ENCODE results near the gene PACSIN3.
A peak's percentile ranks its signal among the peaks of the same experiment; 100 is the strongest.
"Not testable (repeated sequence)": the region's sequence is repeated elsewhere in the genome, so short reads cannot be mapped to it uniquely, and the experiment has no call there.

Gene PACSIN3

DNA sequence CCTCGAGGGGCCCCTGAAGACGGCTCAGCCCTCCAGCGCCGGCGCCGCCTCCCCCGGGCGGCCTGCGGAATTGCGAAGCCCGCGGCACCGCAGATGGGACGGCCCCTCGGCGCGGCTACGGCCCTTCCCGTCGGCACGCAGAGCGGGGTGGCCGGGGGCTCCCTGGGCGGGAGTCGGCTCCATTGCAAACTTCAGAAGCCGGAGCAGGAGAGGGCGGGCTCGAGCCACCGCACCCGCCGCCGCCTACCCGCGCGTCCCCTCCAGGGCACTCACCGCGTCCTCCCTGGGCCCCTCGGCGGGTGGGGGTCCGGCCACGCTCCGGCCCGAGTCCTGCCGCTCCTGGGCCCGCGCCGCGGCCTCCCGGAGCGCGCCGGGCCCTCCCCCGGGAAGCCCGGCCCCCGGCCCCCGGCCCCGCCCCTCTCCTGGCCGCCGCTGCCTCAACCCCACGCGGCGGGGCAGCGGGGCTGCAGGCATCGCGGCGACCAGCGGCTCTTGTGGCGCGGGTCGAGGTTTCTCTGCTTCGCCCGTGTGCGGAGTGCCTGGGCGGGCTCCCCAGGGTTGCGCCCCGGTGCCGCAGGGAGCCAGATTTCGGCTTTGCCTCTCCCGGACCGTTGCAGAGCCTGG, at the start of gene PACSIN3:
Gene PACSIN3 (minus strand): TSS at position 359 of the 624 bp plus-strand sequence. CDS start 3,707 bp downstream, outside the sequence.
- DNase-seq = peak; percentile 71

GRCh38 chr11:47235163-47235562, 48.9 kb upstream of the PACSIN3 start:
- no peak for DNase-seq

- DNase-seq = peak; percentile 49
These were observed 48.5 kb upstream of the PACSIN3 start for GRCh38 chr11:47234669-47235100.

GRCh38 chr11:47233989-47234668, 47.9 kb upstream of the PACSIN3 start:
- peak; percentile 39 for DNase-seq

GRCh38 chr11:47233051-47233450, 46.8 kb upstream of the PACSIN3 start:
- DNase-seq = no peak

DNA sequence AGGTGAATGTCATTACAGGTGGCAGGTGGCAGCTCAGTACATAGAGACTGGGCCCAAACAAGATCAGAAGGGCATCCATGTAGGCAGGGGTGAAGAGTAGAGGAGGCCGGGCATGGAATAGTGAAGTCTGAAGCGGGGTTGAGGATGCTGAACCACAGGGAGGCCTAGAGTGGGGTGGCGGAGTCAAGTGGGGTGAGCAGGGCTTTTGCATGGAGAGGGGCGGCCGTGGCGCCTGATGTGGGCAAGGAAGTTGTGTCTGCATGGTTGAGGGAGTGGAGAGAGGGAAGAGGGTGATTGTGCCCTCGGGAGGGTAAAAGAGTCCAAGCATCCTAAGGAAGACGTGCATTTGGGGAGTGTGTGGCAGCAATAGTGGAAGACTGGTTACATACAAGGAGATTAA, 42.9 kb upstream of the PACSIN3 start:
- no peak for DNase-seq

DNA sequence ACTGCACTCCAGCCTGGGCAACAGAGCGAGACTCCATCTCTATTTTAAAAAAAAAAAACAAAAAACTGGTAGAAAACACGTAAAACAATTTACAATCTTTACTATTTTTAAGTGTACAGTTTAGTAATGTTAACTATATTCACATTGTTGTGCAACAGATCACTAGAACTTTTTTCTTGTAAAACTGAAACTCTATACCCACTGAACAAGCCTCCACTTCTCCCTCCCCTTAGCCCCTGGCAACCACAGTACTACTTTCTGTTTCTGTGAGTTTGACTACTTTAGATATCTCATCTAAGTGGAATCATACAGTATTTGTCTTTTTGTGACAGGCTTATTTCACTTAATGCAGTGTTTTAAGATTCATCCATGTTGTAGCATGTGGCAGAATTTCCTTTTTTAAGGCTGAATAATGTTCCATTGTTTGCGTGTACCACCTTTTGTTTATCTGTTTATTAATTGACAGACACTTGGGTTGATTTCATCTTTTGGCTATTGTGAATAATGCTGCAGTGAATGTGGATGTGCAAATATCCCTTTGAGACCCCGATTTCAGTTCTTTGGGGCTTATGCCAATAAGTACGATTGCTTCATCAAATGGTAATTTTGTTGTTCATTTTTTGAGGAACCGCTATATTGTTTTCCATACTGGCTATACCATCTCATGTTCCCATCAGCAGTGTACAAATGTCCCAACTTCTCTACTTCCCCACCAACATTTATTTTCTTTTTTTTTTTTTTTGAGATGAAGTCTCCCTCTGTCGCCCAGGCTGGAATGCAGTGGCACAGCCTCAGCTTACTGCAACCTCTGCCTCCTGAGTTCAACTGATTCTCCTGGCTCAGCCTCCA, 39.5 kb upstream of the PACSIN3 start:
- DNase-seq = no peak

GRCh38 chr11:47222696-47223095, 36.5 kb upstream of the PACSIN3 start:
- DNase-seq = no peak

DNA sequence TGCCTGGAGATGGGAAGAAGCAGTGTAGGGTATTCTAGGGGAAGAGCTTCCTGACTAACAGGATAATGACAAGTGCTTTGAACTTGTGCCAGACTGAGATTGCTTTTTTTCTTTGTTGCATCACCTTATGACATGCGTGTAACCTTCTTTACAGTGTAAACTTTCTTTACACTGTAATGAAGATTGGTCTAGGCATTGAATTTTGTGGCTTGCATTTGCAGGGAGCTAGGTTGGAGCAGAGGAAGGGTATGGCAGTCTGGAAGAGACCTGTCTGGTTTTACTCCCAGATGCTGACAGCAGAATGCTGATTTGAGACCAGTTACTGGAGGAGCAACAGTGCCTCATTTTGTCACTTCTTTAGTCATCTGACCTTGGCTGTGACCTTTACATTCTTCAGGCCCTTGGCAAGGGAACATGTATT, 34.2 kb upstream of the PACSIN3 start:
- DNase-seq = no peak

GRCh38 chr11:47216121-47216798, 30.0 kb upstream of the PACSIN3 start:
- peak; percentile 77 for DNase-seq

DNA sequence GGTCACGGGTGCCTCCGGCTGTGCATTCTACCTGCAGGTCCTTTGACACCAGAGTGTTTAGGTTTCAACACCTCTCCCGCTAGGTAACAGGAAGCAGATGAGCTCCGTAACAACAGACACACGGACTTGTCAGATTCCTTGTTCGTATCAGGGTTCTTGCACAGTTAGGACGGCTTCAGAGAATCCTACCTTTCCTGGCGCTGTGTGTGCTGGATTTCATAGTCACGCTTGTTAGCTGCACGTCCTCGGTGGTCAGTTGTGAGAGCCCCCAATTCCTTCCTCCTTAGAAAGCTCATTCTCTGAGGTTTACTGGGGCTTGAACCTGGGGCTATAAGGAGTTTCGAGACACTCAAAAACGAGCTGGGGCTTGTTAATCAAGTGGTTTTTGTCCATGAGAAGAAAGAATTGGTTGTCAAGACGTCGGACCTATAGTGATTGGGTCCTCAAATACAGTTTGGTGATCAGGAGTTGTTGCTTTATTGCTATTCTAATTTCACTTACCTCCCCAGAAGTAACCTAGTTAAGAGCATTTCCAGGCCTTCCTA, 29.2 kb upstream of the PACSIN3 start:
- DNase-seq = no peak

DNA sequence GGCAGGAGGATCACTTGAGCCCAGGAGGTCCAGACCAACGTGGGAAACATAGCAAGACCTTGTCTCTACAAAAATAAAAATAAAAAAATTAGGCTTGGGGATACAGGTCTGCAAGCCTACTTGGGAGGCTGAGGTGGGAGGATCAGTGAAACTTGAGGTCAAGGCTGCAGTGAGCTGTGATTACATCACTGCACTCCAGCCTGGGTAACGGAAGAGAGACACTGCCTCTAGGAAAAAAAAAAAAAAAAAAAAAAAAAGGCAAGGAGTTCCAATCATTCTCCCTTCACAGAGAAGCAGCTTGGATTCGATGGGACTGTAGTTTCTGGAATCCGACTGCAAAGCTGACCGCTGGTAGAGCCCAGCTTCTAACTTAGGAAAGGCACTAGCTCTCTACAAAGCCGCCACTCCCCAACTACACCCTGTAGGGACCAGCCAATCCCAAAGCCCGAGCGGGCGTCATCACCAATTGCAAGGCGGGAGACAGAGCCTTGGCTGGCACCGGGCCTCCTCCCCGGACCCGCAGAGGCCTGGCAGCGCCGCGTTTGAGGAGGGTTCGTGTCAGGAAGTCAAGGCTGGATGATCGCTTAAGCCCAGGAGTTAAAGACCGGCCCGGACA, 27.8 kb upstream of the PACSIN3 start:
- DNase-seq = peak; percentile 90

GRCh38 chr11:47212938-47213337, 26.7 kb upstream of the PACSIN3 start:
- DNase-seq = no peak

GRCh38 chr11:47208628-47209027, 22.4 kb upstream of the PACSIN3 start:
- no peak for DNase-seq

GRCh38 chr11:47208008-47208552, 21.8 kb upstream of the PACSIN3 start:
- not testable (repeated sequence) for DNase-seq

GRCh38 chr11:47207459-47207858, 21.2 kb upstream of the PACSIN3 start:
- DNase-seq = no peak

- DNase-seq = not testable (repeated sequence)
These were observed 20.3 kb upstream of the PACSIN3 start for GRCh38 chr11:47206577-47206976.

DNA sequence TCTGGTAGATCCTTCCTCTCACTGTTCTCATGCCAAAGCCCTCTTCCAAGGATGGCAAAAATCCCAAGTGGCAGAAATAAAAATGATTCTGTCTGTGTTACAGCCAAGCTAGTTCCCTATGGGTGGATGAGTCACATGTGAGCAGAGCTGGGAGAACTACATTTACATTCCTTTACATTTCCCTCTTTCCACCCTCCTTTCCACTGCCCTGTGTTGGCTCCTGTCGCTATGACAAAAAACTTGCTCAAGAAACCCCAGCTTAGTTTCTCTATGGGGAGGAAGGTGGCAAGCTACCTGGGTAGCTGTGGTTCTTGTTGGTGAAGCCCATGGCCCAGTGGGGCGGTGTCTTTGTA, 18.4 kb upstream of the PACSIN3 start:
- DNase-seq = no peak

GRCh38 chr11:47202576-47202975, 16.3 kb upstream of the PACSIN3 start:
- no peak for DNase-seq

GRCh38 chr11:47201015-47201414, 14.8 kb upstream of the PACSIN3 start:
- no peak for DNase-seq

DNA sequence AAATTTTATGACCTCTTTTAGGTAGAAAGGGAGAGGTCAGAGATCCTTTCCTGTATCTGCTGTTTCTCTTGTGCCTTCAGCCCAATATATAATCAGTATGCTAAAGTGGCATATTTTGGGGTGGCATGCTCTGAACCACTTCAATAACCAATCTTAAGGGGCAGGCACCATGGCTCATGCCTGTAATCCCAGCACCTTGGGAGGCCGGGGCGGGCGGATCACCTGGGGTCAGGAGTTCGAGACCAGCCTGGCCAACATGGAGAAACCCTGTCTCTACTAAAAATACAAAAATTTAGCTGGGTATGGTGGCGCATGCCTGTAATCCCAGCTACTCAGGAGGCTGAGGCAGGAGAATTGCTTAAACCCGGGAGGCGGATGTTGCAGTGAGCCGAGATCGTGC, 11.9 kb upstream of the PACSIN3 start:
- not testable (repeated sequence) for DNase-seq

DNA sequence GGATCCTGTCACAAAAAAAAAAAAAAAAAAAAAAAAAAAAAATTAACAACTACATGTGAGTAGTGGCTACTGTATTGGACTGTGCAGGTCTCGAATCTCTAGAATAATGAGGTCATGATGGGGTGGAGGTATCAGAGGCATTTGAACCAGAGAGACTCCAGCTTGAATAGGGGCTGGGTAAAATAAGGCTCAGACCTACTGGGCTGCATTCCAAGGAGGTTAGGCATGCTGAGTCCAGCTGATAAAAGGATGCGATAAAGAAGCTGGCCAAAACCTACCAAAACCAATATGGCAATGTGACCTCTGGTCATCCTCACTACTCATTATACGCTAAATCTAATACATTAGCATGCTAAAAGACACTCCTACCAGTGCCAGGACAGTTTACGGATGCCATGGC, 5.9 kb upstream of the PACSIN3 start:
- DNase-seq = no peak

All from right hindlimb (tissue), 1 donor.